HepG2 (cell line): ENCODE data around the gene RPL38. TPM values are rescaled to one million over a fixed set of nuclear protein-coding genes. Genes with fewer than 3 reads are reported as not detected.

ENCODE experiments used
- BRD4 ChIP-seq: sonication (generic); formaldehyde crosslinking; IDR thresholded peaks from 2 replicates; pipeline ENCODE4 v1.4.0; 2020; ENCODE audit warnings: missing genetic modification reagents
- ELF4 ChIP-seq: sonication (generic); formaldehyde crosslinking; IDR thresholded peaks from 2 replicates; pipeline ENCODE4 v1.5.0; 2020; ENCODE audit warnings: missing genetic modification reagents, mild to moderate bottlenecking, moderate library complexity, borderline replicate concordance
- HNRNPUL1 ChIP-seq: fragments of 200-400 bp; formaldehyde crosslinking; IDR thresholded peaks from 2 replicates; pipeline ENCODE4 v1.6.1; 2017; ENCODE audit warnings: low read depth, mild to moderate bottlenecking, low read length, moderate library complexity
- IKZF5 ChIP-seq: IDR thresholded peaks from 2 replicates; pipeline ENCODE4 v1.6.1; 2018; ENCODE audit warnings: missing genetic modification reagents, mild to moderate bottlenecking, missing compliant biosample characterization
- PRDM10 ChIP-seq: sonication (generic); formaldehyde crosslinking; IDR thresholded peaks from 2 replicates; pipeline ENCODE4 v1.4.0; 2020; ENCODE audit warnings: low read depth, missing genetic modification reagents
- TSC22D2 ChIP-seq: sonication (generic); formaldehyde crosslinking; IDR thresholded peaks from 2 replicates; pipeline ENCODE4 v1.5.1; 2020; ENCODE audit warnings: missing genetic modification reagents, mild to moderate bottlenecking, borderline replicate concordance
- ZFP36 ChIP-seq: fragments of 150-350 bp; IDR thresholded peaks from 2 replicates; pipeline ENCODE4 v1.6.1; 2018; ENCODE audit warnings: borderline replicate concordance, low read length, low read depth; ENCODE audit not compliant: partially characterized antibody
- ZNF280D ChIP-seq: sonication (generic); formaldehyde crosslinking; IDR thresholded peaks from 2 replicates; pipeline ENCODE4 v1.5.1; 2020; ENCODE audit warnings: mild to moderate bottlenecking, missing genetic modification reagents
- ZNF383 ChIP-seq: sonication (generic); formaldehyde crosslinking; IDR thresholded peaks from 2 replicates; pipeline ENCODE4 v1.4.0; 2020; ENCODE audit warnings: missing genetic modification reagents, mild to moderate bottlenecking, borderline replicate concordance
- ZNF430 ChIP-seq: sonication (generic); formaldehyde crosslinking; IDR thresholded peaks from 2 replicates; pipeline ENCODE4 v1.9.0; 2021; ENCODE audit warnings: mild to moderate bottlenecking, missing genetic modification reagents
- ZNF607 ChIP-seq: sonication (generic); formaldehyde crosslinking; IDR thresholded peaks from 2 replicates; pipeline ENCODE4 v1.5.1; 2020; ENCODE audit warnings: missing genetic modification reagents, mild to moderate bottlenecking, borderline replicate concordance
- ZNF713 ChIP-seq: sonication (generic); formaldehyde crosslinking; IDR thresholded peaks from 2 replicates; pipeline ENCODE4 v1.4.0; 2020; ENCODE audit warnings: mild to moderate bottlenecking, missing genetic modification reagents
- polyA plus RNA-seq, 8 experiments: library from polyadenylated mRNA; depleted of rRNA in 3 of 8; stranded (reverse) in 7 of 8; unstranded in 1 of 8; fragments of >200 nt; fragmentation: Illumina TruSeq in 4 of 8; extraction: Trizol in 4 of 8; gene quantifications; 2 replicates each; pipeline versions ENCODE4 v1.2.1 to v1.2.3, GENCODE V29; 2011 to 2016; ENCODE audit warnings: low read depth in 4 of 8, missing spikeins in 1 of 8, mixed read lengths in 1 of 8; ENCODE audit not compliant: insufficient read depth in 1 of 8
- total RNA-seq, 5 experiments: library from RNA; depleted of rRNA; stranded (reverse); fragments of >200 nt; fragmentation: Illumina TruSeq; extraction: Trizol; gene quantifications; 2 replicates each; pipeline ENCODE4 v1.2.3, GENCODE V29; 2016; ENCODE audit warnings: low read depth in 1 of 5

The RPL38 gene
- total and polyA plus RNA-seq, 2 of the 13 experiments (the other 11 are each of a cell fraction or from before 2014, with no cell fraction given) = 2,370 to 2,372 TPM

GRCh38 chr17:74203439-74204240, at the start of gene RPL38 (continued):
- TF ChIP-seq PRDM10 (CRISPR knock-in tag) (peak; percentile 90), ZNF713 (CRISPR knock-in tag) (no peak), BRD4 (CRISPR knock-in tag) (peak; percentile 72; the same call in 1 of the 2 replicates), TSC22D2 (CRISPR knock-in tag) (peak; percentile 86; the same call in 1 of the 2 replicates), ELF4 (peak; percentile 88), ZNF430 (no peak; the same call in 1 of the 2 replicates), ZFP36 (peak; percentile 72), ZNF280D (CRISPR knock-in tag) (peak; percentile 79; the same call in 1 of the 2 replicates), ZNF383 (no peak), HNRNPUL1 (no peak), ZNF607 (CRISPR knock-in tag) (peak; percentile 79), IKZF5 (peak; percentile 95)
